GM18870 (cell line): Measurements from ENCODE around the gene PPP1R37.
"Not testable (repeated sequence)": the region's sequence is repeated elsewhere in the genome, so short reads cannot be mapped to it uniquely, and the experiment has no call there.

Experiments
- ATAC-seq: cut with Tn5 transposase; IDR thresholded peaks from one replicate; pipeline ENCODE4 v1.9.1; 2021; ENCODE audit warnings: moderate library complexity; ENCODE audit not compliant: unreplicated experiment

PPP1R37 gene

GRCh38 chr19:45094707-45095106 lies 1.7 kb downstream of the PPP1R37 start:
- no peak for ATAC-seq

GRCh38 chr19:45095496-45096413 lies 2.8 kb downstream of the PPP1R37 start:
- no peak for ATAC-seq

GRCh38 chr19:45096700-45097099 lies 3.7 kb downstream of the PPP1R37 start:
- no peak for ATAC-seq

GRCh38 chr19:45097450-45097775 lies 4.4 kb downstream of the PPP1R37 start:
- ATAC-seq = no peak

- no peak for ATAC-seq
Measured at GRCh38 chr19:45097776-45098520, 5.0 kb downstream of the PPP1R37 start.

- no peak for ATAC-seq
Measured at GRCh38 chr19:45098521-45099466, 5.8 kb downstream of the PPP1R37 start.

GRCh38 chr19:45099467-45100191 lies 6.7 kb downstream of the PPP1R37 start:
- ATAC-seq = no peak

- ATAC-seq = no peak
Measured at GRCh38 chr19:45100201-45100600, 7.2 kb downstream of the PPP1R37 start.

- no peak for ATAC-seq
Measured at GRCh38 chr19:45100846-45101252, 7.9 kb downstream of the PPP1R37 start.

- no peak for ATAC-seq
Measured at GRCh38 chr19:45101806-45102205, 8.8 kb downstream of the PPP1R37 start.

- no peak for ATAC-seq
Measured at GRCh38 chr19:45102481-45102880, 9.5 kb downstream of the PPP1R37 start.

- ATAC-seq = no peak
Measured at GRCh38 chr19:45103156-45103507, 10.2 kb downstream of the PPP1R37 start.

GRCh38 chr19:45103508-45104319 lies 10.7 kb downstream of the PPP1R37 start:
- no peak for ATAC-seq

- ATAC-seq = no peak
Measured at GRCh38 chr19:45104658-45105349, 11.8 kb downstream of the PPP1R37 start.

GRCh38 chr19:45106363-45106762 lies 13.4 kb downstream of the PPP1R37 start:
- not testable (repeated sequence) for ATAC-seq

- no peak for ATAC-seq
Measured at GRCh38 chr19:45107621-45108150, 14.7 kb downstream of the PPP1R37 start.

- no peak for ATAC-seq
Measured at GRCh38 chr19:45110851-45111266, 17.9 kb downstream of the PPP1R37 start.

GRCh38 chr19:45112111-45112827 lies 19.3 kb downstream of the PPP1R37 start:
- no peak for ATAC-seq
